Breast epithelium (tissue), 3 donors: ENCODE results near the gene RCOR3.

Experiments
- CTCF ChIP-seq, 3 donors: fragments of 450-650 bp; IDR thresholded peaks; one replicate each; pipeline ENCODE4 v1.5.1; 2016 to 2017; ENCODE audit warnings: antibody characterized with exemption in 3 of 3, mild to moderate bottlenecking in 3 of 3, moderate library complexity in 3 of 3
- POLR2A ChIP-seq: fragments of 450-650 bp; IDR thresholded peaks from one replicate; pipeline ENCODE4 v1.6.1; 2016; ENCODE audit warnings: antibody characterized with exemption, mild to moderate bottlenecking, moderate library complexity
- POLR2AphosphoS5 ChIP-seq, 3 donors: sonication (generic); formaldehyde crosslinking; IDR thresholded peaks; one replicate each; pipeline ENCODE4 v1.6.1; 2017; ENCODE audit warnings: antibody characterized with exemption in 3 of 3

- TF ChIP-seq POLR2AphosphoS5 (IDR thresholded peaks at IDR 0.05) (no peak), CTCF (IDR thresholded peaks at IDR 0.05) (no peak), POLR2A (no peak)
These were observed 20.2 kb downstream of the RCOR3 start for GRCh38 chr1:211279340-211279739.
